IMR-90 (cell line): ENCODE data around the gene ZNF763. TPM values are rescaled to one million over a fixed set of nuclear protein-coding genes. Genes with fewer than 3 reads are reported as not detected.

ENCODE experiments used
- ATAC-seq: fragments of 200-7000 bp; cut with Tn5 transposase; 2 replicates; pipeline ENCODE4 v1.9.1; 2020; ENCODE audit warnings: low read depth, mild to moderate bottlenecking, moderate library complexity
- BruUV-seq: library from RNA; stranded (reverse); fragments of 400-500 nt; replicated peaks from 2 replicates; lab custom pipeline; 2021; lab: Mats Ljungman, UMichigan
- CTCF ChIA-PET: fragments of 300-600 bp; formaldehyde crosslinking; extraction: SDS; loops from one replicate; lab custom pipeline; 2021; ENCODE audit warnings: antibody characterized with exemption; lab: Yijun Ruan, JAX
- POLR2A ChIA-PET: fragments of 300-600 bp; sonication (Branson Sonifier 250); formaldehyde crosslinking; loops from one replicate; lab custom pipeline; 2022; ENCODE audit warnings: antibody characterized with exemption; ENCODE audit not compliant: unreplicated experiment; lab: Charles Lee
- DNase-seq: peaks from one replicate; pipeline ENCODE4 v3.0.0; 2013
- H2AFZ ChIP-seq: replicated peaks from 2 replicates; pipeline ENCODE3; 2013; ENCODE audit warnings: low read length, mild to moderate bottlenecking; ENCODE audit not compliant: poor library complexity
- H2AK5ac ChIP-seq: 2 replicates; pipeline ENCODE4 v1.6.1; 2013; ENCODE audit warnings: low read depth, low read length, inconsistent platforms
- H2AK9ac ChIP-seq: replicated peaks from 2 replicates; pipeline ENCODE3; 2013; ENCODE audit warnings: mild to moderate bottlenecking, low read depth, low read length, moderate library complexity; ENCODE audit not compliant: poor library complexity
- H2BK120ac ChIP-seq: 2 replicates; pipeline ENCODE4 v1.6.1; 2013; ENCODE audit warnings: low read depth, low read length, inconsistent platforms
- H2BK15ac ChIP-seq: 3 replicates; pipeline ENCODE4 v1.6.1; 2013; ENCODE audit warnings: low read depth, low read length, inconsistent platforms
- H2BK20ac ChIP-seq: 2 replicates; pipeline ENCODE4 v1.6.1; 2013; ENCODE audit warnings: low read depth, mild to moderate bottlenecking, inconsistent platforms, low read length, moderate library complexity
- H2BK5ac ChIP-seq: 2 replicates; pipeline ENCODE4 v1.6.1; 2013; ENCODE audit warnings: mild to moderate bottlenecking, low read depth, low read length, inconsistent platforms; ENCODE audit not compliant: poor library complexity, severe bottlenecking
- H3K14ac ChIP-seq: replicated peaks from 2 replicates; pipeline ENCODE4 v1.6.1; 2013; ENCODE audit warnings: low read depth, low read length, inconsistent platforms
- H3K18ac ChIP-seq: 2 replicates; pipeline ENCODE4 v1.6.1; 2013; ENCODE audit warnings: low read depth, low read length, control low read depth
- H3K23ac ChIP-seq: 2 replicates; pipeline ENCODE4 v1.6.1; 2013; ENCODE audit warnings: low read depth, low read length, inconsistent platforms
- H3K27ac ChIP-seq: 2 replicates; pipeline ENCODE4 v1.5.1; 2013; ENCODE audit warnings: mild to moderate bottlenecking, control low read depth, low read length; ENCODE audit not compliant: insufficient read depth
- H3K27me3 ChIP-seq: 2 replicates; pipeline ENCODE4 v1.6.1; 2013; ENCODE audit warnings: low read length; ENCODE audit not compliant: control insufficient read depth, insufficient read depth
- H3K36me3 ChIP-seq: 2 replicates; pipeline ENCODE4 v1.6.1; 2013; ENCODE audit warnings: low read length, mixed read lengths; ENCODE audit not compliant: control insufficient read depth, insufficient read depth
- H3K4ac ChIP-seq: 2 replicates; pipeline ENCODE4 v1.6.1; 2013; ENCODE audit warnings: low read depth, low read length, inconsistent platforms
- H3K4me1 ChIP-seq: 2 replicates; pipeline ENCODE4 v1.6.1; 2013; ENCODE audit warnings: low read length, mixed read lengths; ENCODE audit not compliant: control insufficient read depth, insufficient read depth
- H3K4me2 ChIP-seq: 2 replicates; pipeline ENCODE4 v1.6.1; 2013; ENCODE audit warnings: low read depth, mild to moderate bottlenecking, control low read depth, low read length, moderate library complexity
- H3K4me3 ChIP-seq: 2 replicates; pipeline ENCODE4 v1.5.1; 2013; ENCODE audit warnings: low read depth, mild to moderate bottlenecking, control low read depth, low read length, moderate library complexity; ENCODE audit not compliant: insufficient read depth
- H3K56ac ChIP-seq: 2 replicates; pipeline ENCODE4 v1.6.1; 2013; ENCODE audit warnings: low read length, inconsistent platforms; ENCODE audit not compliant: insufficient read depth; ENCODE audit errors: extremely low read depth
- H3K79me1 ChIP-seq, 2 experiments: 2 replicates each; pipeline ENCODE4 v1.6.1; 2013; ENCODE audit warnings: low read length in 2 of 2, inconsistent platforms in 1 of 2, low read depth in 1 of 2
- H3K9ac ChIP-seq: 2 replicates; pipeline ENCODE4 v1.6.1; 2013; ENCODE audit warnings: low read depth, low read length, control low read depth
- H3K9me1 ChIP-seq: 2 replicates; pipeline ENCODE4 v1.6.1; 2013; ENCODE audit warnings: low read length, inconsistent platforms; ENCODE audit not compliant: insufficient read depth
- H3K9me3 ChIP-seq: 2 replicates; pipeline ENCODE4 v1.6.1; 2013; ENCODE audit warnings: low read length; ENCODE audit not compliant: control insufficient read depth, insufficient read depth
- H4K20me1 ChIP-seq: 2 replicates; pipeline ENCODE4 v1.6.1; 2013; ENCODE audit warnings: low read length, inconsistent platforms; ENCODE audit not compliant: insufficient read depth
- H4K5ac ChIP-seq: 2 replicates; pipeline ENCODE4 v1.6.1; 2013; ENCODE audit warnings: mild to moderate bottlenecking, low read depth, low read length, control low read depth
- H4K8ac ChIP-seq, 2 experiments: 2 replicates each; pipeline ENCODE4 v1.6.1; 2013; ENCODE audit warnings: low read depth in 2 of 2, low read length in 2 of 2, control low read depth in 1 of 2, inconsistent platforms in 1 of 2
- H4K91ac ChIP-seq: 2 replicates; pipeline ENCODE4 v1.6.1; 2013; ENCODE audit warnings: low read depth, low read length, inconsistent platforms; ENCODE audit not compliant: insufficient read depth
- BHLHE40 ChIP-seq: fragments of 150-350 bp; IDR thresholded peaks from 2 replicates; pipeline ENCODE4 v1.6.1; 2016; ENCODE audit warnings: mild to moderate bottlenecking, low read depth, low read length
- CEBPB ChIP-seq: IDR thresholded peaks from 2 replicates; pipeline ENCODE4 v1.6.1; 2012; ENCODE audit warnings: low read depth, low read length, improper control_type of control experiment
- CHD1 ChIP-seq: IDR thresholded peaks from 2 replicates; pipeline ENCODE4 v1.6.1; 2012; ENCODE audit warnings: low read depth, low read length, improper control_type of control experiment
- CTCF ChIP-seq: conservative IDR thresholded peaks from 2 replicates; pipeline ENCODE4 v1.5.1; 2012; ENCODE audit warnings: mild to moderate bottlenecking, low read depth, low read length, improper control_type of control experiment
- FOS ChIP-seq: fragments of 150-350 bp; IDR thresholded peaks from 2 replicates; pipeline ENCODE4 v1.6.1; 2016; ENCODE audit warnings: low read depth, low read length
- MAFK ChIP-seq: IDR thresholded peaks from 2 replicates; pipeline ENCODE4 v1.6.1; 2012; ENCODE audit warnings: low read depth, low read length, improper control_type of control experiment
- MAZ ChIP-seq: IDR thresholded peaks from 2 replicates; pipeline ENCODE4 v1.6.1; 2012; ENCODE audit warnings: low read depth, mild to moderate bottlenecking, low read length, improper control_type of control experiment, moderate library complexity, borderline replicate concordance
- MXI1 ChIP-seq: IDR thresholded peaks from 2 replicates; pipeline ENCODE4 v1.6.1; 2012; ENCODE audit warnings: low read depth, mild to moderate bottlenecking, low read length, moderate library complexity, borderline replicate concordance
- NFE2L2 ChIP-seq: fragments of 150-350 bp; IDR thresholded peaks from 2 replicates; pipeline ENCODE4 v1.6.1; 2016; ENCODE audit warnings: low read depth, mild to moderate bottlenecking, low read length
- POLR2A ChIP-seq: IDR thresholded peaks from 2 replicates; pipeline ENCODE4 v1.6.1; 2012; ENCODE audit warnings: mild to moderate bottlenecking, low read depth, low read length
- RAD21 ChIP-seq: IDR thresholded peaks from 2 replicates; pipeline ENCODE4 v1.6.1; 2012; ENCODE audit warnings: low read length, improper control_type of control experiment
- RCOR1 ChIP-seq: IDR thresholded peaks from 2 replicates; pipeline ENCODE4 v1.6.1; 2012; ENCODE audit warnings: mild to moderate bottlenecking, low read length, improper control_type of control experiment; ENCODE audit not compliant: insufficient replicate concordance
- RFX5 ChIP-seq: IDR thresholded peaks from 2 replicates; pipeline ENCODE4 v1.8.0; 2012; ENCODE audit warnings: low read depth, mild to moderate bottlenecking, low read length, moderate library complexity
- WGBS, 2 experiments: methylation state at CpG; one replicate each; pipeline versions ENCODE4 v1.1.5 to v1.1.7; 2013; ENCODE audit warnings: missing lambda C conversion rate in 2 of 2; ENCODE audit not compliant: insufficient read length in 1 of 2; ENCODE audit errors: extremely low coverage in 2 of 2; 5-methylcytosine and 5-hydroxymethylcytosine counted together
- dilution Hi-C: fragments of 300-500 bp; cut with HindIII; formaldehyde crosslinking; loops from one replicate; pipeline ENCODE4 v1.14.3; 2018; ENCODE audit warnings: low sequenced_read_pairs; ENCODE audit not compliant: unreplicated experiment
- in situ Hi-C: fragments of 300-500 bp; cut with MboI; formaldehyde crosslinking; loops from 3 replicates; pipeline ENCODE4 v1.14.3; 2019; ENCODE audit warnings: low sequenced_read_pairs, inconsistent platforms, mixed read lengths
- intact Hi-C: fragments of 100-400 bp; cut with micrococcal nuclease; formaldehyde crosslinking; loops from 2 replicates; pipeline ENCODE4 v1.10.0; 2022
- polyA plus RNA-seq, 3 experiments: library from polyadenylated mRNA; depleted of rRNA; stranded (reverse); fragments of >200 nt; gene quantifications; 2 replicates each; pipeline ENCODE4 v1.2.3, GENCODE V29; 2012; ENCODE audit warnings: low replicate concordance in 1 of 3
- total RNA-seq: library from RNA; depleted of rRNA; stranded (reverse); fragments of >200 nt; gene quantifications from 2 replicates; pipeline ENCODE4 v1.2.3, GENCODE V29; 2012
- TF ChIP-seq, protein P1 (sequence below): fragments of 150-350 bp; IDR thresholded peaks from 2 replicates; pipeline ENCODE4 v1.6.1; 2016; ENCODE audit warnings: low read depth, mild to moderate bottlenecking, low read length, moderate library complexity, borderline replicate concordance

The ZNF763 gene
- total and polyA plus RNA-seq, 2 of the 4 experiments (the other 2 are of a cell fraction) = 0.90 to 0.94 TPM

DNA sequence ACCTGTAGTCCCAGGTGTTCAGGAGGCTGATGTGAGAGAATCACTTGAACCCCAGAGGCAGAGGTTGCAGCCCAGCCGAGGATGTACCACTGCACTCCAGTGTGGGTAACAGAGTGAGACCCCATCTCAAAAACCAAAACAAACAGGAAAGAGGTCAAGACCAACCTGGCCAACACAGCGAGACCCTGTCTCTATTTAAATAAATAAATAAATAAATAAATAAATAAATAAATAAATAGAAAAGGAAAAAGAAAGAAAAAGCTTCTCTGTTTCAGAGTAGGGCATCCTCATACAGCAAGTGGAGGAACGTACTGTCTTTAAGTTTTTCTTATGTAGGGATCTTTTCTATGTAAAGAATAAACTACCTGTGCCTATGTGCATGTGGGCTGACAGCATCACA lies 37.6 kb upstream of the ZNF763 start:
- no peak overlapping the region for H3K9ac ChIP-seq
- H3K9me1 ChIP-seq = no peaks in the 10 kb centered on the region
- no peak overlapping the region for H4K8ac ChIP-seq
- peaks cover 3% of the 10 kb centered on the region for H4K20me1 ChIP-seq
- ChIA-PET POLR2A (no interaction called here), CTCF (no interaction called here)
- BruUV-seq = no TSS peak
- intact Hi-C loops (loop anchor here (10.0 kb wide), 1 partner anchor 128 kb away; the partner anchor contains the start of gene ZNF878), in situ Hi-C loops (no loop called here), dilution Hi-C loops (no loop called here)
- H2BK120ac ChIP-seq = no peak overlapping the region
- H2AK5ac ChIP-seq = no peak overlapping the region
- no peaks in the 10 kb centered on the region for H3K36me3 ChIP-seq
- peaks cover 4% of the 10 kb centered on the region; the same call in 1 of the 2 replicates for H3K4me1 ChIP-seq
- no peaks in the 10 kb centered on the region for H3K27me3 ChIP-seq
- no peak overlapping the region for H3K23ac ChIP-seq
- H2BK20ac ChIP-seq = no peak overlapping the region
- ATAC-seq = no peak
- H3K4me2 ChIP-seq = no peak overlapping the region
- H2BK5ac ChIP-seq = no peak overlapping the region
- H3K79me1 ChIP-seq = peaks cover 3 to 22% of the 10 kb centered on the region in 2 experiments; a peak in 3 of 4 replicates
- no peak overlapping the region for H3K18ac ChIP-seq
- no peak overlapping the region for H3K27ac ChIP-seq
- H2BK15ac ChIP-seq = no peak overlapping the region
- no peak for DNase-seq
- no peak overlapping the region for H2AFZ ChIP-seq
- TF ChIP-seq FOS (no peak), NFE2L2 (no peak), RAD21 (no peak), MXI1 (no peak), MAZ (no peak), CHD1 (no peak), RCOR1 (no peak), CTCF (no peak), CEBPB (no peak), MAFK (no peak), RFX5 (no peak), POLR2A (no peak), BHLHE40 (no peak)
- TF ChIP-seq, protein P1, sequence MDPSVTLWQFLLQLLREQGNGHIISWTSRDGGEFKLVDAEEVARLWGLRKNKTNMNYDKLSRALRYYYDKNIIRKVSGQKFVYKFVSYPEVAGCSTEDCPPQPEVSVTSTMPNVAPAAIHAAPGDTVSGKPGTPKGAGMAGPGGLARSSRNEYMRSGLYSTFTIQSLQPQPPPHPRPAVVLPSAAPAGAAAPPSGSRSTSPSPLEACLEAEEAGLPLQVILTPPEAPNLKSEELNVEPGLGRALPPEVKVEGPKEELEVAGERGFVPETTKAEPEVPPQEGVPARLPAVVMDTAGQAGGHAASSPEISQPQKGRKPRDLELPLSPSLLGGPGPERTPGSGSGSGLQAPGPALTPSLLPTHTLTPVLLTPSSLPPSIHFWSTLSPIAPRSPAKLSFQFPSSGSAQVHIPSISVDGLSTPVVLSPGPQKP = no peak
- H4K5ac ChIP-seq = no peak overlapping the region
- no CpG with 5 or more reads among the region's 3 CpGs for WGBS, 2 experiments
- H4K91ac ChIP-seq = no peak overlapping the region
- H3K56ac ChIP-seq = no peak overlapping the region
- no peak overlapping the region for H2AK9ac ChIP-seq
- no peak overlapping the region for H3K4ac ChIP-seq
- H3K4me3 ChIP-seq = no peak overlapping the region
- H3K9me3 ChIP-seq = no peaks in the 10 kb centered on the region
- no peak overlapping the region for H3K14ac ChIP-seq
